Breast epithelium (tissue), 4 donors: ENCODE results near the gene DMKN. TPM values are rescaled to one million over a fixed set of nuclear protein-coding genes. Genes with fewer than 3 reads are reported as not detected.

Source experiments
- DNase-seq, 2 donors: peaks; one replicate each; pipeline ENCODE4 v3.0.0-alpha.2; 2019; ENCODE audit warnings: low spot score in 2 of 2
- H3K27ac ChIP-seq, 2 donors: fragments of 200-600 bp; sonication (generic) in 1 of 2; one replicate each; pipeline ENCODE4 v1.5.1; 2016 to 2019; ENCODE audit warnings: mild to moderate bottlenecking in 1 of 2
- H3K27me3 ChIP-seq, 2 donors: fragments of 200-600 bp; sonication (generic) in 1 of 2; one replicate each; pipeline versions ENCODE4 v1.5.1 to v1.6.0; 2017 to 2019; ENCODE audit warnings: control low read depth in 1 of 2, mild to moderate bottlenecking in 1 of 2
- H3K36me3 ChIP-seq: fragments of 200-600 bp; one replicate; pipeline ENCODE4 v1.5.1; 2019
- H3K4me1 ChIP-seq, 2 donors: fragments of 200-600 bp; sonication (generic); one replicate each; pipeline ENCODE4 v1.5.1; 2016 to 2019; ENCODE audit warnings: control low read depth in 1 of 2
- H3K4me3 ChIP-seq, 3 donors: fragments of 200-600 bp; sonication (generic); 1 replicate in 2 of 3; 2 replicates in 1 of 3; pipeline ENCODE4 v1.5.1; 2016 to 2019; ENCODE audit warnings: mild to moderate bottlenecking in 3 of 3, moderate library complexity in 2 of 3
- H3K9me3 ChIP-seq, 2 donors: fragments of 200-600 bp; sonication (generic) in 1 of 2; one replicate each; pipeline ENCODE4 v1.5.1; 2016 to 2019; ENCODE audit warnings: control low read depth in 1 of 2
- CTCF ChIP-seq, 3 donors: fragments of 450-650 bp; IDR thresholded peaks; one replicate each; pipeline ENCODE4 v1.5.1; 2016 to 2017; ENCODE audit warnings: antibody characterized with exemption in 3 of 3, mild to moderate bottlenecking in 3 of 3, moderate library complexity in 3 of 3
- POLR2A ChIP-seq: fragments of 450-650 bp; IDR thresholded peaks from one replicate; pipeline ENCODE4 v1.6.1; 2016; ENCODE audit warnings: antibody characterized with exemption, mild to moderate bottlenecking, moderate library complexity
- POLR2AphosphoS5 ChIP-seq, 3 donors: sonication (generic); formaldehyde crosslinking; IDR thresholded peaks; one replicate each; pipeline ENCODE4 v1.6.1; 2017; ENCODE audit warnings: antibody characterized with exemption in 3 of 3
- intact Hi-C: fragments of 100-400 bp; cut with DNase I; formaldehyde crosslinking; loops from one replicate; pipeline ENCODE4 v1.15.1; 2023; ENCODE audit warnings: low total_unique reads
- total RNA-seq, 3 donors: library from RNA; depleted of rRNA; stranded (reverse); fragments of >200 nt; gene quantifications; one replicate each; pipeline ENCODE4 v1.1.0, GENCODE V29; 2016

The DMKN gene
- total RNA-seq, 3 donors from 2014 or later: 0.96 to 135 (median 61.0) TPM

- intact Hi-C loops: no loop called here
- H3K4me3 ChIP-seq: no peak overlapping the region
Observed at GRCh38 chr19:35501684-35502083, 11.8 kb downstream of the DMKN start.

GRCh38 chr19:35500611-35501010 is 12.8 kb downstream of the DMKN start:
- Histone ChIP-seq H3K9me3 (no peaks in the 10 kb centered on the region), H3K36me3 (no peaks in the 10 kb centered on the region), H3K27me3 (no peaks in the 10 kb centered on the region), H3K4me3 (no peak overlapping the region), H3K27ac (no peak overlapping the region), H3K4me1 (no peaks in the 10 kb centered on the region)
- no peak for DNase-seq
- intact Hi-C loops: no loop called here
- no peak for TF ChIP-seq POLR2AphosphoS5 (IDR thresholded peaks at IDR 0.05)
- TF ChIP-seq CTCF (IDR thresholded peaks at IDR 0.05): no peak
- no peak for TF ChIP-seq POLR2A

More at GRCh38 chr19:35501684-35502083, 11.8 kb downstream of the DMKN start:
- Histone ChIP-seq H3K9me3 (no peaks in the 10 kb centered on the region), H3K4me1 (no peaks in the 10 kb centered on the region), H3K27me3 (no peaks in the 10 kb centered on the region), H3K36me3 (no peaks in the 10 kb centered on the region), H3K27ac (no peak overlapping the region)
- TF ChIP-seq POLR2AphosphoS5 (IDR thresholded peaks at IDR 0.05): no peak
- no peak for TF ChIP-seq POLR2A
- no peak for TF ChIP-seq CTCF (IDR thresholded peaks at IDR 0.05)
- no peak for DNase-seq

DNA sequence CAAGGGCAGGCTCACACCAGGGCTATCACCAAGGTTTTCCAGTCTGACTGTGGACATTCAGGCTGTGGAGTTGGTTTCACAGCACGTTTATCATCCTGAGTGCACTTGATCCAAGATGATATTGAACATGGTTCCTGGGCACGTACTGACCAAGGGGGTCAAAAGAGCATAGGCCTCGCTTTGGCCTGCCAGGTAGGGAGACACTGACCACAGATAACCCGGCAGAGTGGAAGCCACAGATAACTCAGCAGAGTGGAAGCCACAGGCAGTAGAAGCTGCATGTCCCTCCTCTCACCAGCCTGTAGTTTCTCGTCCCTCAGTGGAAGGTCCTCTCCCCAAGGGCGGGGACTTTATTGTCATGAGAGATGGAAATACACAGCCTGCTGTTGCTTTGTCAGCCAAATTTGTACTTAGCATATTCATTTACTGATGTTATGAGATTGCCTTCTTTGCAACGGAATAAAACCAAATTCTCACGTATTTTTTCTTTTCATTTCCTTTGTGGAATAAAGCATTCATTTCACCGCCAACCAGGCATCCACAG is 14.4 kb downstream of the DMKN start:
- H3K36me3 ChIP-seq: no peaks in the 10 kb centered on the region
- H3K9me3 ChIP-seq: no peaks in the 10 kb centered on the region
- no peak overlapping the region for H3K27ac ChIP-seq
- intact Hi-C loops: no loop called here
- TF ChIP-seq POLR2A (no peak), CTCF (IDR thresholded peaks at IDR 0.05) (no peak), POLR2AphosphoS5 (IDR thresholded peaks at IDR 0.05) (no peak)
- DNase-seq: no peak
- H3K27me3 ChIP-seq: no peaks in the 10 kb centered on the region
- no peak overlapping the region for H3K4me3 ChIP-seq
- H3K4me1 ChIP-seq: no peaks in the 10 kb centered on the region

DNA sequence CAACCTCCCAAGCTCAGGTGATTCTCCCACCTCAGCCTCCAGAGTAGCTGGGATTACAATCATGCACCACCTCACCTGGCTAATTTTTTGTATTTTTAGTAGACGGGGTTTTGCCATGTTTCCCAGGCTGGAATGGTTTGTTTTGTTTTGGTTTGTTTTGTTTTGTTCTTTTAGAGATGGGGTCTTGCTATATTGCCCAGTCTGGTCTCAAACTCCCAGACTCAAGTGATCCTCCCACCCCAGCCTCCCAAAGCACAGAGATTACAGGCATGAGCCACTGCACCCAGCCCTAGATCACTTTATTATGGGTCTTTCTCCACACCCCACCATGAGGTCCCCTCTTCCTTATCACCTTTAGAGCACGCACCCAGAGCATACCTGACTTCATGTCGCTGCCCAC is 15.2 kb downstream of the DMKN start:
- TF ChIP-seq CTCF (IDR thresholded peaks at IDR 0.05) (no peak), POLR2A (no peak), POLR2AphosphoS5 (IDR thresholded peaks at IDR 0.05) (no peak)
- Histone ChIP-seq H3K4me1 (no peaks in the 10 kb centered on the region), H3K9me3 (no peaks in the 10 kb centered on the region), H3K27ac (no peak overlapping the region), H3K4me3 (no peak overlapping the region), H3K27me3 (no peaks in the 10 kb centered on the region), H3K36me3 (no peaks in the 10 kb centered on the region)
- DNase-seq: no peak
- intact Hi-C loops: no loop called here

GRCh38 chr19:35497406-35497805 is 16.0 kb downstream of the DMKN start:
- intact Hi-C loops: no loop called here
- no peak for TF ChIP-seq POLR2A
- no peak for TF ChIP-seq POLR2AphosphoS5 (IDR thresholded peaks at IDR 0.05)
- TF ChIP-seq CTCF (IDR thresholded peaks at IDR 0.05): no peak
- Histone ChIP-seq H3K4me1 (no peaks in the 10 kb centered on the region), H3K4me3 (no peak overlapping the region), H3K36me3 (no peaks in the 10 kb centered on the region), H3K27ac (no peak overlapping the region), H3K9me3 (no peaks in the 10 kb centered on the region), H3K27me3 (no peaks in the 10 kb centered on the region)
- no peak for DNase-seq
